OCI-LY3 (cell line): ENCODE measurements around the gene PTGR3.

Experiments
- H2AFZ ChIP-seq: fragments of 200-600, 300-600 bp; shearing (Covaris generic); 2 replicates; pipeline ENCODE4 v1.6.0; 2014; ENCODE audit warnings: antibody characterized with exemption, low read depth, low read length
- H3K27ac ChIP-seq: fragments of 200-600, 300-600 bp; sonication (generic); 2 replicates; pipeline ENCODE4 v1.5.1; 2014; ENCODE audit warnings: mild to moderate bottlenecking, low read length, moderate library complexity, mixed read lengths
- H3K27me3 ChIP-seq: fragments of 200-600, 300-600 bp; sonication (generic); 2 replicates; pipeline ENCODE4 v1.6.1; 2014; ENCODE audit warnings: low read depth, low read length, mixed read lengths
- H3K36me3 ChIP-seq: fragments of 200-600, 300-600 bp; sonication (generic); replicated peaks from 2 replicates; pipeline ENCODE3; 2014; ENCODE audit warnings: low read depth, low read length, mixed read lengths
- H3K4me1 ChIP-seq: fragments of 300-600, 200-600 bp; sonication (generic); 2 replicates; pipeline ENCODE4 v1.6.1; 2014; ENCODE audit warnings: low read length, mixed read lengths
- H3K4me2 ChIP-seq: fragments of 200-600, 300-600 bp; sonication (generic); 2 replicates; pipeline ENCODE4 v1.6.1; 2014; ENCODE audit warnings: low read length, mixed read lengths
- H3K4me3 ChIP-seq: fragments of 300-600, 200-600 bp; sonication (generic); 2 replicates; pipeline ENCODE4 v1.5.1; 2014; ENCODE audit warnings: antibody characterized with exemption, mild to moderate bottlenecking, low read length, moderate library complexity
- H3K79me2 ChIP-seq: fragments of 300-600, 200-600 bp; shearing (Covaris generic); 2 replicates; pipeline ENCODE4 v1.6.1; 2014; ENCODE audit warnings: mild to moderate bottlenecking, low read length, mixed read lengths
- H3K9ac ChIP-seq: fragments of 300-600, 200-600 bp; shearing (Covaris generic); 2 replicates; pipeline ENCODE4 v1.6.0; 2014; ENCODE audit warnings: mild to moderate bottlenecking, low read length, moderate library complexity
- H3K9me3 ChIP-seq: fragments of 200-600, 300-600 bp; shearing (Covaris generic); 2 replicates; pipeline ENCODE4 v1.6.1; 2014; ENCODE audit warnings: low read length, mixed read lengths; ENCODE audit not compliant: insufficient read depth
- H4K20me1 ChIP-seq: fragments of 200-600, 300-600 bp; sonication (generic); 2 replicates; pipeline ENCODE4 v1.6.1; 2016; ENCODE audit warnings: low read length, mixed read lengths; ENCODE audit not compliant: insufficient read depth
- EZH2phosphoT487 ChIP-seq: fragments of 200-600 bp; shearing (Covaris generic); IDR thresholded peaks from 2 replicates; pipeline ENCODE4 v1.6.1; 2018; ENCODE audit warnings: antibody characterized with exemption, mixed run types, low read depth
- TF ChIP-seq, protein P1 (sequence below): fragments of 200-600, 300-600 bp; sonication (generic); IDR thresholded peaks from 2 replicates; pipeline ENCODE4 v1.5.1; 2014; ENCODE audit warnings: antibody characterized with exemption, low read length, low read depth

The PTGR3 gene

GRCh38 chr18:75160364-75160763 lies 48.6 kb downstream of the PTGR3 start:
- Histone ChIP-seq H4K20me1 (no peaks in the 10 kb centered on the region), H3K4me1 (peaks cover 10% of the 10 kb centered on the region; the same call in 1 of the 2 replicates), H3K36me3 (no peaks in the 10 kb centered on the region), H3K4me2 (no peak overlapping the region), H3K4me3 (no peak overlapping the region), H2AFZ (no peak overlapping the region), H3K79me2 (no peaks in the 10 kb centered on the region), H3K9ac (no peak overlapping the region), H3K27me3 (peaks cover 22% of the 10 kb centered on the region), H3K27ac (no peak overlapping the region), H3K9me3 (no peaks in the 10 kb centered on the region)
- TF ChIP-seq EZH2phosphoT487 = no peak
- TF ChIP-seq, protein P1, sequence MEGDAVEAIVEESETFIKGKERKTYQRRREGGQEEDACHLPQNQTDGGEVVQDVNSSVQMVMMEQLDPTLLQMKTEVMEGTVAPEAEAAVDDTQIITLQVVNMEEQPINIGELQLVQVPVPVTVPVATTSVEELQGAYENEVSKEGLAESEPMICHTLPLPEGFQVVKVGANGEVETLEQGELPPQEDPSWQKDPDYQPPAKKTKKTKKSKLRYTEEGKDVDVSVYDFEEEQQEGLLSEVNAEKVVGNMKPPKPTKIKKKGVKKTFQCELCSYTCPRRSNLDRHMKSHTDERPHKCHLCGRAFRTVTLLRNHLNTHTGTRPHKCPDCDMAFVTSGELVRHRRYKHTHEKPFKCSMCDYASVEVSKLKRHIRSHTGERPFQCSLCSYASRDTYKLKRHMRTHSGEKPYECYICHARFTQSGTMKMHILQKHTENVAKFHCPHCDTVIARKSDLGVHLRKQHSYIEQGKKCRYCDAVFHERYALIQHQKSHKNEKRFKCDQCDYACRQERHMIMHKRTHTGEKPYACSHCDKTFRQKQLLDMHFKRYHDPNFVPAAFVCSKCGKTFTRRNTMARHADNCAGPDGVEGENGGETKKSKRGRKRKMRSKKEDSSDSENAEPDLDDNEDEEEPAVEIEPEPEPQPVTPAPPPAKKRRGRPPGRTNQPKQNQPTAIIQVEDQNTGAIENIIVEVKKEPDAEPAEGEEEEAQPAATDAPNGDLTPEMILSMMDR = no peak

DNA sequence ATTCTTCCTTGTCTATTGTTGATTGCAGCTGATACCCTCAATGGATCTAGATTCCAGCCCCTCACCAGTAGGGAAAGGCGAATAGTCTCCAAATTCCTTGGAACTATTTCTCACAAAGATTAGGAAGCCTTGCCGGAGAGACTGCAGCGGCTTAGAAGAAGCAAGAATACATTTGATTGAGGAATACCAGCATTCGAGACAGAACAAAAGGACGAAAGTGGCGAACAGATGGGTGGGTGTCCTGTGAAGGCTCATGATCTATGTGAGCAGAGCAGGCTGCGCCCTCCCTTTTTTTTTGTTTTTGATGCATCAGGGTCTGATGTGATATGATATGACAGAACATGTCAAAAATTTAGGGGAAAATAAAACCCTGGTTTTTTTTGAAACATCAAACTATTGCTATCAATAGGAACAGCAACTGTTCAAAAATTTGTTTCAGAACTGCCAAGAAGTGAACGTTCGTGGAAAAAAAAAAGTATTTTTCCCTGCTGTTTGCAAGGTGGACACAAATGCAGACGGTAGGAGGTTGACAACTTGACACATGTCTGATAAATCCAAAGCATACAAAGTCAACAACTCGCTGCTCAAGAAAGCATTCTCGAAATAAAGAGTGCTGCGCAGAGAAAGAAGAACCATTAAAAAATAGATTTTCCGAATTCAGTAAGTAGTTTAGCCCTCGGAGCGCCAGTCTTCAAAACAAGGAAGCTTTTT lies 49.1 kb downstream of the PTGR3 start:
- Histone ChIP-seq H3K9me3 (no peaks in the 10 kb centered on the region), H3K79me2 (no peaks in the 10 kb centered on the region), H3K27ac (no peak overlapping the region), H3K4me1 (peaks cover 10% of the 10 kb centered on the region; the same call in 1 of the 2 replicates), H3K27me3 (peaks cover 20% of the 10 kb centered on the region), H3K4me3 (no peak overlapping the region), H2AFZ (no peak overlapping the region), H4K20me1 (no peaks in the 10 kb centered on the region), H3K4me2 (no peak overlapping the region), H3K36me3 (no peaks in the 10 kb centered on the region), H3K9ac (no peak overlapping the region)
- no peak for TF ChIP-seq EZH2phosphoT487
- TF ChIP-seq, protein P1 = no peak

GRCh38 chr18:75159238-75159518 lies 49.8 kb downstream of the PTGR3 start:
- peaks cover 14% of the 10 kb centered on the region for H3K27me3 ChIP-seq
- no peak overlapping the region for H3K4me2 ChIP-seq
- H3K9ac ChIP-seq = no peak overlapping the region
- no peak overlapping the region for H3K27ac ChIP-seq
- H3K4me1 ChIP-seq = peaks cover 10% of the 10 kb centered on the region; the same call in 1 of the 2 replicates
- H4K20me1 ChIP-seq = no peaks in the 10 kb centered on the region
- no peak overlapping the region for H2AFZ ChIP-seq
- TF ChIP-seq EZH2phosphoT487 = no peak
- TF ChIP-seq, protein P1 = no peak
- H3K4me3 ChIP-seq = no peak overlapping the region
- H3K36me3 ChIP-seq = no peaks in the 10 kb centered on the region
- H3K9me3 ChIP-seq = no peaks in the 10 kb centered on the region
- H3K79me2 ChIP-seq = no peaks in the 10 kb centered on the region
